Fibroblast of peridontal ligament (primary cell): ENCODE results near the gene DTX2.
A peak's percentile ranks its signal among the peaks of the same experiment; 100 is the strongest.
"Not testable (repeated sequence)": the region's sequence is repeated elsewhere in the genome, so short reads cannot be mapped to it uniquely, and the experiment has no call there.

Experiments used
- DNase-seq: peaks from one replicate; pipeline ENCODE4 v3.0.0-alpha.2; 2010; ENCODE audit errors: extremely low read depth

The DTX2 gene

DNA sequence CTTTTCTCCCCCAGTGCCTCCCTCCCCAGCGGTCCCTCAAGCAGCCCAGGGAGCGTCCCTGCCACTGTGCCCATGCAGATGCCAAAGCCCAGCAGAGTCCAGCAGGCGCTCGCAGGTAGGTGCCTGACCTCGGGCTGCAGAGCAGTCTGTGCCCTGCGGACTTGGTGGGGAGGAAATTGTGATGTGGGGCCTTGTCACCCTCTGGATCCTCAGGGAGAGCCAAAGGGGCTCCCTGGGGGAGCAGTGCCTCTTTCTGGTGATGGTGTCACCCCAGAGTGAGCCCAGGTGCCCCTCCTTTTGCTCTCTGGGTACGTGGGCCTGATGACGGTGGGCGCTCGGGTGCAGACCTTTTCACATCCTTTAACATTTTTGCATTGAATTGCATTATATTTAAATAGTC lies 30.6 kb downstream of the DTX2 start:
- not testable (repeated sequence) for DNase-seq

DNA sequence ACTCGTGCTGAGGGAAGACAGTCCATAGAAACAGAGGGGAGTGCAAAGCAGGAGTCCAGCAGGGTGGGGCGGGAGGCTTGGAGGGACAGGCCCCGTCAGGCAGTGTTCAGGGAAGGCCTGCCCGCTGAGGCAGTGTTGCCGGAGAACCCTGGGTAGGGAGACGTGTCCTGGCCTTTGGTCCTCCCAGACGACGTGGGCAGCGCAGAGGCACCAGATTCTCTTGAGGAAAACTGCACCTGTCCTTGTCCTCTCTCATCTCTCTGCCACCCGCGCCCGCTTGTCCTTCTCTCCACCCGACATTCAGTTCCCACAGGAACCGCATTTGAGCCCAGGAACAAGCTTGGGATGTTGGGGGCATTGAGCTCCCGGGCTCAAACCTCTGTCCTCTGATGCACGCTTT lies 34.2 kb downstream of the DTX2 start:
- not testable (repeated sequence) for DNase-seq

DNA sequence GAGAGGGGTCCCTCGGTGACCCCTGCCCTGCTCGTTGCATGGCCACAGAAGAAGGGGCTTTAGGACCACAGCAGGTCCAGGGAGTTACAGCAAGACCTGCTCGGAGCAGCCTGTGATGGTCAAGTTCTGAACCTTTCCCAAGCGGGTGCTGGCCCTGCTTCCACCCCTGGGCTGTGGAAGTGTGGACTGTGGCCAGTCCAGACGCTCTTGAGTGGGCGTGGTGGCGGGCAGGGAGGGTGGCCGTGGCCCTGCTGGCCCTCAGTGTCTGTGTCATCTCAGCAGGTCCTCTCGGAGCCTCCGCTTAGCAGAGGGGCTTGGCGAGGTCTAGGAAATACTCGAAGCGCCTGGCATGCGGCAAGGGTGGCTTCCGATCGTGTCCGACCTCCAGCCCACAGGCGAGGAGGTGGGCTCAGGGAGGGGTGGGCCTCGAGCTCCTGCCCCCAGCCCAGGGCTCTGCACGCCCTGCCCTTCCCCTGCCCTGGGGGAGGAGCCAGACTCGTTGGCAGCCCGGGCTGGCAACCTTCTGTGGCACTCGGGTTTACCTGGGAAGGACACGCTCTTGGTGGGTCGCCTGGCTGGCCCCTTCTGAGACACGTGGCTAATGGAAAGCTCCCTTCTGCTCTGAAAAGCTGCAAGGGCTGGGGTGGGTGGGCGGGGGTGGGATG lies 36.5 kb downstream of the DTX2 start:
- DNase-seq: not testable (repeated sequence)

DNA sequence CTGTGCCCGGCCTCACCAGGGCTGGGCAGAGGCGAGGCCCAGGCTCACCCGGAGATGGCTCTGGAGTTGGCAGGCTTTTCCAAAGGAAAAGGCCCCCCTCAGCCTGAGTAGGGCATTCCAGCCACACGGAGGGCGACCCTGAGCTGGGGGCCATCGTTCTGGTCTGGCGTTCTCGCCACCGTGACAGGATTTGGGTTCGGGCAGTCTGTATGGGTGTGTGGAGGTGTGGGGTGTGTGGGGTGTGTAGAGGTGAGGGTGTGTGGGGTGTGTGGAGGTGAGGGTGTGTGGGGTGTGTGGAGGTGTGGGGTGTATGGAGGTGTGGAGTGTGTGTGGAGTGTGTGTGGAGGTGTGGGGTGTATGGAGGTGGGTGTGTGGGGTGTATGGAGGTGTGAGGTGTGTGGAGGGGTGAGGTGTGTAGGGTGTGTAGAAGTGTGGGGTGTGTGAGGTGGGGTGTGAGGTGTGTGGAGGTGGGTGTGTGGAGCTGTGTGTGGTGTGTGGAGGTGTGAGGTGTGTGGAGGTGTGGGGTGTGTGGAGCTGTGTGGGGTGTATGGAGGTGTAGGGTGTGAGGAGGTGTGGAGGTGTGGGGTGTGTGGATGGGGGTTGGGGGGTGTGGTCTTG lies 37.2 kb downstream of the DTX2 start:
- DNase-seq: not testable (repeated sequence)

DNA sequence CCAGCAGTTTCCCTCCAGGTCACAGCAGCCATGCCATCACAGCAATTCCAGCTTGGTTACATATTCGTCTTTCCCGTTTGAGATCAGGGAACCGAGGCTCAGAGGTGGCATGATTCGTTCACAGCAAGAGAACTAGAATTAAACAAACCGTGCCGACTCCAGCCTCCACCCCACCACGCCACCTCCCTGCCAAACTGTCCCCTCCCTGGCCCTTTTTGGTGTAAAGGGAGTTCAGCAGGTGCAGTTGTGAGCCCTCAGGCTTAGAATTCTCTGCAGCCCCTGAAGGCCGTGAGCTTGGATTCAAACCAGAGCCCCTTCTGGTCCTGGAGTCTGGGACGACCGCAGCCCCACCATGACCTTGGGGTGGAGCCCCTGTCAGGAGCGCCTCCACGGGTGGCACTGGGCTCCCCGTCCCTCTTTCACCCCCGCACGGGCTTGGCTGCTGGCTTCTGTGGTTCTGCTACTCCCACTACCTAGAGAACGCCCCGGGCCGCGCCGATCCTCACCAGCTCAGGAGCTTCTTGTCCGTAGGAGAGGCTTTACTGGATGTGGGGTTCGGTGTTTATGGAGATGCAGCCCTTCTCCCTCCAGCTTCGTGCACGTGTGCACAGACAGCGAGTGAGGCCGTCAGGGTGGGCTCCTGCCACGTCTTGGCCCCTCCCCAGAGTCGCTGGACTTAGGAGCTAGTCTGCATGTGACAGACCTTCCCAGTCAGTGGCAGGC lies 37.9 kb downstream of the DTX2 start:
- DNase-seq: not testable (repeated sequence)

DNA sequence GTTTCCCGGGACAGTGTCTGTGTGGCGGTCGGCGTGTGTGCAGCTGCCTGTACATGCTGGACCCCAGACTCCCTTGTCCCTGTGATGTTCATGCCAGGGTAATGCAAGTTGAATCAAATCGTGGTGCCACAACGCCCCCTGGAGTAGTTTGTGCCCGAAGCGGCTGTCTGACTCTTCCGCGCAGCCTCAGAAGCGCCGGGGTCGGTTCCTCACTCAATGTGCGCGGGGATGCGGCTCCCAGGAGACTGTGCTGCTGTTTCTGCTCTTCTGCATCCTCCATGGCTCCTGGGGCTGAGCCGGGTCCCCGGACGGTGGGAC lies 38.4 kb downstream of the DTX2 start:
- DNase-seq: not testable (repeated sequence)

DNA sequence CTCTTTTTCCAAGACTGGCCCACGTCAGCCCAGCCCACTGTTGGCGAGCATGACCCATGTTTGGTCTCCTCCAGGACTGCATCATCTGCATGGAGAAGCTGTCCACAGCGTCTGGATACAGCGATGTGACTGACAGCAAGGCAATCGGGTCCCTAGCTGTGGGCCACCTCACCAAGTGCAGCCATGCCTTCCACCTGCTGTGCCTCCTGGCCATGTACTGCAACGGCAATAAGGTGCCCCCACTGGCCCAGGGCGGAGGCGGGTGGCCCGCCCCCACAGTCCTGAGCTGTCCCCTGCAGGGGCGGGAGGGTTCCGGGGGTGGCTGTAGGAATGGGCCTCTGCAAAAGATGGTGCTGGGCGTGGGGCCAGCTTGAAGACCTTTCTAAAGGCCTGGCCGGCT lies 40.7 kb downstream of the DTX2 start:
- DNase-seq: not testable (repeated sequence)

DNA sequence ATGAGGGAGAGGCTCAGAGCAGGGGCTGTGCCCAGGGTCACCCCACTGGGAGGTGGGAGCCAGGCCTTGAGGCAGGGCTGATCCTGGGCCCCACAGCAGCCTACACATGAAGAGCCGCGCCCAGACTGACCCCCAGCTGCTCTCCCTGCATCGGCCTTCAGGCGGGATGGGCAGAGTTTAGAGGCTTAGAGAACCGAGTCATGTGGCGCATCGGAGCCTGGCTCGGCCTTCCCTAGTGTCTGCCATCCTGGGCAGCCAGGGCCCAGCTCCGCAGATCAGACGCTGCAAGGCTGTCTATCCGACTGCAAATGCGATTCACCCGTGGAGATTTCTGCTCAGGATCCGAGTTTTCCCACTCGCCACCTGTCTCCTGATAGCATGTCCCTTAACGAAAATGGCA lies 41.3 kb downstream of the DTX2 start:
- not testable (repeated sequence) for DNase-seq

DNA sequence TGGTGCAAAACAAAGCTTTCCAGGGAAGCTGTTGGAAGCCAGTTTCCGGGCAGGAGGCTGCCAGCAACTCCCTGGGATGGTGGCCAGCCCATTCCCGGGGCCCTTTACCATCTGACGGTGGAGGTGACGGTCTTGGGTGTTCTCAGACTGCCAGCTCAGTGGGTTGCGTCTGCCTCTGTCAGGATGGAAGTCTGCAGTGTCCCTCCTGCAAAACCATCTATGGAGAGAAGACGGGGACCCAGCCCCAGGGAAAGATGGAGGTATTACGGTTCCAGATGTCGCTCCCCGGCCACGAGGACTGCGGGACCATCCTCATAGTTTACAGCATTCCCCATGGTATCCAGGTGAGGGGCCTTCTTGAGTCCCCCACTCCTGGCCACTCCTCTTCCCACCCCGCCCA lies 41.7 kb downstream of the DTX2 start:
- DNase-seq: not testable (repeated sequence)

DNA sequence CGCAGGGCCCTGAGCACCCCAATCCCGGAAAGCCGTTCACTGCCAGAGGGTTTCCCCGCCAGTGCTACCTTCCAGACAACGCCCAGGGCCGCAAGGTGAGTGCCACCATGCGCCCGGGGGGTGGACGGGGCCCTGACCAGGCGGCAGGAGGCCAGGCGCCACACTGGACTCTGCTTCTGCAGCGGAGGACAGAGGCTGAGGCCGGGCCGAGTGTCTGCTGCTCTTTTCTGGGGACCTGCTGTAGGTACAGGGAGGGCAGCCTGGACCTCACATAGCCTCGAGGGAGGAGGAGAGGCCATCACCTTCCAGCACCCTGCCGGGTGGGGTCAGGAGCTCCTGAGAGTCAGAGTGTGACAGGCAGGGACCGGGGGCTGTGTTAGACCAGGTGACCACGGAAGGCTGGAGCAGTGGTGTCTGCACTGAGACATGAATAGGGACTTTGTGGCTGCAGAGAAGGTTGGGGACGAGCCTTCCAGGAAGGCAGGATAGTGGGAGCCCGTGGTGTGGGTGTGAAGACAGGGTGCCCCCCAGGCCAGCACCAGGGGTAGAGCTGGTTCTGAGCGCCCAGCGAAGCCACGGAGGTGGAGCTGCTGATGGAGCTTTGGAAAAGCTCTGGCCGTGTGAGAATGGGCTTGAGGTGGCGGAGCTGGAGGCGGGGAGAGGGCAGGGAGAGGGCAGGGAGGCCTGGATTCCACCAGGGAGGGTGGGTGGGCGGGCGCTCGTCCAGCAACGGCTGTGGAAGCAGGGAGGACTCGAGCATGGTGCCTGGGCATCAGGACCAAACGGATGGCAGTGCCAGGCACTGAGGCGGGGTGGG lies 43.0 kb downstream of the DTX2 start:
- not testable (repeated sequence) for DNase-seq

DNA sequence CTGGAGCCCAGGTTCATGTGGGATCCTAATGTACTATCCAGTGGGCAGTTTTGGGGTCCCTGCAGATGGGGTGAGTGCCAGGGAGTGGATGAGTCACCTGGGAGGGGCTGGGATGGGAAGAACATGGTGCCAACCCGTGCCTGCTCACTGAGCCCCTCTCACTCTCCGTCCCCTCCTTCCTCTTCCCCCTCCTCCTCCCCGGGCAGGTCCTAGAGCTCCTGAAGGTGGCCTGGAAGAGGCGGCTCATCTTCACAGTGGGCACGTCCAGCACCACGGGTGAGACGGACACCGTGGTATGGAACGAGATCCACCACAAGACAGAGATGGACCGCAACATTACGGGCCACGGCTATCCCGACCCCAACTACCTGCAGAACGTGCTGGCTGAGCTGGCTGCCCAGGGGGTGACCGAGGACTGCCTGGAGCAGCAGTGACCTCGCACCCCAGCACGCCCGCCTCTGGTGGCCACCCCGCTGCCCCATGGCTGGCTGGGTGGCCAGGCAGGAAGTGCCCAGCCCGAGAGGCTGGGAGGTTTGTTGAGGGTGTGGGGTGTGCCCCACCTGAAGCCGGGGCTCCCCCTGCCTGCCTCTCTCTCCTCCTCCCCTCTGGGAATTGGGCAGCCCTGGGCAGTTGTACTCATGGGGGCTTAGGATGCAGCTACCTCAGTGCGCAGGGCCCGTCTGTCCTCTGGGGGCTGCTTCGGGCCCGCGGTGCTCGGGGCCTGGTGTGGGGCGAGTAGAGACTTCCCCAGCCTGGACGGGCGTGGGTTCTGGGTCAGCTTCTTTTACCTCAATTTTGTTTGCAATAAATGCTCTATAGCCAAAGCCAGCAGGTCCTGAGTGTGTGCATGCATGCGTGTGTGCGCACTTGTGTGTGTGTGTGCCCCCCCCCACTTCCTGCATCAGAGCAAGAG lies 43.9 kb downstream of the DTX2 start:
- DNase-seq: no peak

DNA sequence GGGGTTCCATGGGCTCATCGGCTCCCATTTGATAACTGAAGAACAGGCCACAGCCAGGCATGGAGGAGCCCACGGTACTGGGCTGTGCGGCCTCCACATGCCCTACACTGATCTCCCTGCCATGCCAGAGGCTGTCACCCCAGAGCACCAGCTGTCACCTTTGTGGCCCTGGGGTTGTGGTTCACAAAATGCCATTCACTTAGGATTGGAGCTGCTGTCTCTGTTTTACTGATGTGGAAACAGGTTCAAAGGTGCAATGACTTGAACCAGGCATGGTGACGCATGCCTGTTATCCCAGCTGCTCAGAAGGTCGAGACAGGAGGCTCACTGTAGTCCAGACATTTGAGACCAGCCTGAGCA lies 44.6 kb downstream of the DTX2 start:
- DNase-seq: no peak

DNA sequence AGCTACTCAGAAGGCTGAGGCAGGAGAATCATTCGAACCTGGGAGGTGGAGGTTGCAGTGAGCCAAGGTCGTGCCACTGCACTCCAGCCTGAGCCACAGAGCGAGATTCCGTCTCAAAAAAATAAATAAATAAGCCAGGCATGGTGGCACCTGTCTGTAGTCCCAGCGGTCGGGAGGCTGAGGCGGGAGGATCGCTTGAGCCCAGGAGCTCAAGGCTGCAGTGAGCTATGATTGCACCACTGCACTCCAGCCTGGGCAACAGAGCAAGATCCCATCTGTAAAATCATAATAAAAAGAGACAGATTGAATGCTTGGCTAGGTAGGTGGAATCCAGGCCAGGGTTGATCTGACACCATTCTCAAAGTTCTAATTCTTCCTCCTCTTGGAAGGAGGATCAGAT lies 45.1 kb downstream of the DTX2 start:
- DNase-seq: not testable (repeated sequence)

DNA sequence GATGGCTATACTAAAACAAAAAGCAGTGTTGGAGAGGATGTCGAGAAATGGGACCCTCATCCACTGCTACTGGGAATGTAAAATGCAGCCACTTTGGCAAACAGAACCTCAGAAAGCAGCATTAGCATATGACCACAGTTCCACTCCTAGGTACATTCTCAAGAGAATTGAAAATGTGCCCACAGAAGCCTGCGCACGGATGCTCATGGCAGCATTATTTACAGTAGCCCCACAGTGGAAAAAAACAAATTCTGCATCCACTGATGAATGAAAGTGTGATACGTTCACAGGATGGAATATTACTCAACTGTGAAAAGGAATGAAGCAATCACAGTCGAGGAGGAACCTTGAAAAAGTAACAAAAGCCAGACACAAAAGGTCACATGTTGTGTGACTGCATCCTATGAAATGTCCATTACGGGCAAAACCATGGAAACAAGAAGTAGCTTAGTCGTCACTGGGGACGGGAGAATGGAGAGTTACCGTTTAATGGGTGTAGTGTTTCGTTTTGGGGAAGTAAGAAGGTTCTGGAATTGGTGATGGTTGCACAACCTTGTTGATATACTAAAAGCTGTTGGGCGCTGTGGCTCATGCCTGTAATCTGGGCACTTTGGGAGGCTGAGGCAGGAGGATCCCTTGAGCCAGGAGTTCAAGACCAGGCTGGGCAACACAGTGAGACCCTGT lies 46.4 kb downstream of the DTX2 start:
- DNase-seq: peak; percentile 5

DNA sequence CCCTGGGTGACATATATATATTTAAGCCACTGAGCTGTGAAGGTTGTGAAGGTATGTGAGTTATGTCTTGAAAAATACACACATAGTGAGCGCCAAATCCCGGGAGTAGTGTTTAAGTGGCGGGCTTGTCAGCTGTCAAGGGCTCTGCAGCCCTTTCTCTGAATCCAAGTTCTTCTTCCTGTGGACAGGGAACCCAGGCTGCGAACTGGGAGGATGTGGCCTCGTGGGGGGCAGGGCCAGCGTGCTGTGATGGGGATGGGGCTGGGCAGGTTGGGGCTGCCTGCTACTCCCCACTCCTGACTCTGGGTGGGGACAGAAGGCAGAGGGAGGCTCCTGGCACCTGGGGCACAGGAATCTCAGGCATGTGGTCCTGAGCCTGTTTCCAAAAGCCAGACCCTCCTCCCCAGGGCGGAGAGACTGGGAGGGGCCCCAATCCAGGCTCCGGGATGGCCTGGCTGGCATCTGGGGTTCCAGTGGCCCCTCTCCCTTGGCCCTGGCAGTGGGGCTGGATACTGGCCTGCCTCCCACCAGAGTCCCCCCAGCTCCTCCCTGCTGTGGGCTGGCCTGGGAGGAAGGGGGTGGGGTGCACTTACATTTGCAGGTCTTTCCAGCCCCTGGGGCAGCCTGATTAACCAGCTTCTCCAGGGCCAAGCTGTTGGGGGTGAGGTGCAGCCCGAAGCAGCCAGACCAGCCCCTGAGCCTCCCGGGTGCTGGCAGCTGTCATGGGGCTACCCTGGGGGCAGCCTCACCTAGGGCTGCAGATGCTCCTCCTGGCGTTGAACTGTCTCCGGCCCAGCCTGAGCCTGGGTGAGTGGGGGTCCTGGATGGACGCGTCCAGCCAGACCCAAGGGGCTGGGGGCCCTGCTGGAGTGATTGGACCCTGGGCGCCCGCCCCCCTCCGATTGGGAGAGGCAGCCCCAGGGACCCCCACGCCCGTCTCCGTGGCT lies 48.7 kb downstream of the DTX2 start, which contains the start of gene UPK3B:
Gene UPK3B (plus strand): TSS at position 622 of the 947 bp plus-strand sequence. CDS start 101 bp downstream, at position 723.
- no peak for DNase-seq

DNA sequence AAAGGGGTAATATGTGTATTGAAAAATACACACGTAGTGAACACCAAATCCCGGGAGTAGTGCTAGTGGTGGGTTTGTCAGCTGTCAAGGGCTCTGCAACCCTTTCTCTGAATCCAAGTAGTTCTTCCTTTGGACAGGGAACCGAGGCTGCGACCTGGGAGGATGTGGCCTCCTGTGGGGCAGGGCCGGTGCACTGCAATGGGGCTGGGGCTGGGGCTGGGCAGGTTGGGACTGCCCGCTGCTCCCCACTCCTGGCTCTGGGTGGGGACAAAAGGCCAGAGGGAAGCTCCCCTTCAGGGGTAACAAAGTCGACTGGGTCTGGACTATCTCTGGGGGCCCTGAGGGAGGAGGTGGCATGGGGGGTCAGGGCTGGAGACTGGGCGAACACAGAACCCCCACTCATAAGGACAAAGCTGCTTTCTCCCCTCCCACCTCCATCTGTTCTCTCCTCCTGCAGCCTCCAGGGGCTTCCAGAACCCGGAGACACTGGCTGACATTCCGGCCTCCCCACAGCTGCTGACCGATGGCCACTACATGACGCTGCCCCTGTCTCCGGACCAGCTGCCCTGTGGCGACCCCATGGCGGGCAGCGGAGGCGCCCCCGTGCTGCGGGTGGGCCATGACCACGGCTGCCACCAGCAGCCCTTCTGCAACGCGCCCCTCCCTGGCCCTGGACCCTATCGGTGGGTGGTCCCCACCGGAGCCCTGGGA lies 49.8 kb downstream of the DTX2 start:
- DNase-seq: not testable (repeated sequence)

DNA sequence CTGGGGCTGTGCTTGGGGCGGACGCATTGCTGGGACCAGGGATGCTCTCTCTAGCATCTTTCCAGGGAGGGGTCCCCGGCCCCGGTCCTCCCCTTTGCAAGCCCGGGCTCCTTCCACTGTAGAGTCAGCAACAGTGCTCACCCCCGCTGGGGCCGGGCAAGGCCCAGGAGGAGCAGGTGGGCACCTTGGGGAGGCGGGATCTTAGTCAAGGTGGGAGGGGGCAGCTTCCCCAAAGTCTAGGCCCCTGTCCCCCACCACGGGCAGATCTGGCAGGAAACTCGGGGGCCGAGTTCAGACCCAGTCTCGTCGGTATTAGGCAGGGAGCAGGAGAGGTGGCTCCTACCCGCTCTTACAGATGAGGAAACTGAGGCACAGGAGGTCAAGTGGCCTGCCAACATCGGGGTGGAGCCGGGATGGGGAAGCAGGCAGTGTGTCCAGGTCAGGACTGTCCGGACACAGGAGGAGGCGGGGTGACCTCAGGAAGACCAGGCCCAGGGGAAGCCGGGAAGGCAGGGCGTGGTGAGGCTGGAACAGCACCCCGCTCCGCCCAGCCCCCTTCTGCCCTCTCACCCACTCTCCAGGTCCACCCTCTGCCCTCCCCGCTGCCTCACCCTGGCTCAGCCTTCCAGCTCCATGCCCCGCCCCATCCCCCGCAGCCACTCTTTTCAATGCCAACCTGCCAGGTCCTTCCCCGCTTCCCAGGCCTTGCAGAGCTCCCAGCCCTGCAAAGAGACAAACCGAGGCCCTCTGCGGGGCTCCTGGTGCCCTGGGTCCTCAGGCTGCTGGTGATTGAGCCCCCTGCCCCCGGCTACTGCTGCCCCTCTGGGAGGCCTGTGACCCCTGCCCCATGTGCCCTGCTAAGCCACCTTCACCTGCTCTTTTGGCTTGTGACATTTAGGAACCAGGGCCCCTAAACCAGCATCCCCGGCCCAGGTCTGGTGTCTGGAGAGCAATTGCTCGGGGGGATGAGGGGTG lies 50.7 kb downstream of the DTX2 start:
- not testable (repeated sequence) for DNase-seq
